Putamen (tissue), 1 donor: ENCODE measurements around the gene SPRR5.

Experiments
- DNase-seq: peaks from one replicate; pipeline ENCODE4 v3.0.0-alpha.2; 2016; ENCODE audit warnings: low spot score

The SPRR5 gene, protein sequence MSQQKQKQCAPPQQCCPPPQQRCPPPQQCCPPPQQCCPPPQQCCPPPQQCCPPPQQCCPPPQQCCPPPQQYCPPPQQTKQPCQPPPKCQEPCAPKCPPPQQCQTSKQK

GRCh38 chr1:152946651-152947256 is at the start of gene SPRR5:
Gene SPRR5 (plus strand): TSS chr1:152947206. CDS start chr1:152948555, 1,349 bp downstream.
- DNase-seq, result no peak

- DNase-seq, result no peak
These were observed 48.0 kb upstream of the SPRR5 start for GRCh38 chr1:152899027-152899426.

DNA sequence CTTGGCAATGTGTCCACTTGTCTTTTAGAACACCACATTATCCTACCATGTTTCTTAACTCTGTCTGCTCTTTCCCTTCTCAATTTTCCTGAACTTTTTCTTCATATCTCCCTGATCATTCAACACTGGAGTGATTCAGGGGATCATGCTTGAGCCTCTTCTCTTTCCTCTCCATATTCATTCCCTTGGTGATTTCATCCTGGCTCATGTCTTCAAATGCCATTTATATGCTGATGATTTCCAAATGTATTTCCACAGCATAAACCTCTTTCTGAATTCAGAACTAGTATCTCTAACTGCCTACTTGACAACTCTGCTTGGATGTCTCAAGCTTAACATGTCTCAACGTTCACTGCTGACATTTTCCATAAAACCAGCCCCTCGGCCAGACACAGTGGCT is 47.1 kb upstream of the SPRR5 start:
- DNase-seq, result no peak

DNA sequence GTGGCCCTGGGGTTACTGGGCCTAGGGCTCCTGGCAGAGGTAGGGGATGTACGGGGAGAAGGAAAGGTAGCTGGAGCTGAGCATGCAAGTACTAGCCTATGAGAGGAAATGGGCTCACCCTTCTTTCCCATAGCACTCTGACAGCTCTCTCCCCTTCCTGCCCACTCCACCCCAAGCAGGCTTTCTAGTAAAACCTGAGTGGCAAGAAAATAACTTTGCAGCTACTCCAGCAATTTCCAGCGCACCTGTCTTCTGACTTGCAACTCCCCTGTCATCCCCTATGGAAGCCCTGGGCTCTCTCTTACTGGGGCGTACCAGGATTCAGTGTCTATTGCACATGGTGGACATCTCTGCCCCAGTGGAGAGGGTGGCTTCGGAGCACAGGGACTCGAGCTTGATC is 45.4 kb upstream of the SPRR5 start:
- DNase-seq, result no peak

DNA sequence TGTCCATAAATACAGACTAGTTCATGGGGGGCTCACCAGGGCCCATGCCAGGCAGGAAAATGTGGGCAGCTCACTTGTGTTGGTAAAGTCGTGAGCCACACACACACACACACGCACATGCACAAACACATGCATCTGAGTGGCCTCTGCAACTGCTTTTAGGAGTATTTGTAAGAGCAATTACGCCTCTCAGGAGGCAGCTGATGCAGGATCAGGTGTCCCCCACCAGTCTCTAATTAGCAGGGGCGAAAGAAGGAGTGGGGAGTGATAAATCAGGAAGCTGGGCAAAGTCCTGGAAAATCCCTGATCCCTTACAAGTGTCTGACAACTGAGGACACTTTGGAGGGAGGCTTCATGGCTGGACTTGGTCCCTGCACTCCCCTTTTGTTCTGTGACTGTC is 44.4 kb upstream of the SPRR5 start:
- DNase-seq, result no peak

DNA sequence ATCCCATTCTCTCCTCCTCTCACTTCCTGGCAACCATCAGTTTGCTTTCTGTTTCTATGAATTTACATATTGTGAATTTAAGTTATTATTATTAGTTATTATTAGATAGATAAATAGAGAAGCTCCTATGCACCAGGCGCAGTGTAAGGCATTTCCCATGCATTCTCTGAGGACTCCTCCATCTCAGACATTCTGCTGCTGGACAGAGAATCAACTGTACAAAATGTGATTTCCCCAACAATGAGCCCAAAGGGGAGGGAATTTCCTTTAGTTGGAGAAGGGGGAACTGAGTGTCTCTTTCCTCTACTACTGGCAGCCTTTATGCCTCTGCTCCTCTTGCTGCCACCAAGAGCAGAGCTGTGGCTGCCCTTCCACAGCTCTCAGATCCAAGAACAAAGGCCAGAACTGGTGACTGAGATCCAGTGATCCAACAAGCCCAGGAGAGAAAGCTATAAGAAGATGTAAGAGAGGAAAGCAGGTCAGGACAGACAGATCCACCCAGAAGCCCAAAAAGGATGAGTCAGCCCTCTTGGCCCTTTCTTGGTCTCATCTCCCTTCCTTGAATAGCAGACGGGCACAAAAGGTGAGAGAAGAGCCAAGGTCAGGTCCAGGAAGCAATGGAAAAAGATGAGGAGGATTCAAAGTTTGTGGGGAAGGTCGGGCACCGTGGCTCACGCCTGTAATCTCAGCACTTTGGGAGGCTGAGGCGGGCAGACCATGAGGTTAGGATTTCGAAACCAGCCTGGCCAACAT is 42.1 kb upstream of the SPRR5 start:
- DNase-seq, result no peak

- no peak for DNase-seq
These were observed 40.9 kb upstream of the SPRR5 start for GRCh38 chr1:152906023-152906565.

GRCh38 chr1:152907686-152908601 is 39.1 kb upstream of the SPRR5 start, which contains the start of gene IVL:
Gene IVL (plus strand): TSS chr1:152908546. CDS start chr1:152909798, 1,252 bp downstream.
- no peak for DNase-seq

GRCh38 chr1:152909206-152909605 is 37.8 kb upstream of the SPRR5 start:
- DNase-seq, result no peak

- no peak for DNase-seq
These were observed 34.5 kb upstream of the SPRR5 start for GRCh38 chr1:152912471-152912870.

GRCh38 chr1:152912900-152913299 is 34.1 kb upstream of the SPRR5 start:
- DNase-seq, result no peak

- DNase-seq, result peak; percentile 24
These were observed 29.2 kb upstream of the SPRR5 start for GRCh38 chr1:152917794-152918193.

DNA sequence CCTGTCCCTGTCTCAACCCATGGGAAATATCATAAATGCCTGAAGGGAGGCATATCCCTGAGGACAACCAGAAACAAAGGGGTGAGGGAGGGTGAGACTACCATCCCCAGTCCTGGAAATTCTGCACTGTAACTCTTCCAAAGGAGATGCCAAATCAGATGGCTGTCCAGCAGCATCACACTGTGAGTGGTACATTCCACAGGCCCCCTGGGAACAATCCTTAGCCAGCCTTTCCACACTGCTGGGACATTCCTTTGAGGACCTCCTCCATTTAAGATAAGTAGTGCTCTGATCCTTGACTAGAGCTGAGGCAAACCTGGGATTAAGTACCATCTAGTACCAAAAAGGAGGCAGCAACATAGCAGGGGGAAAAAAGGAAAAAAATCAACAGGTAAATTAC is 27.9 kb upstream of the SPRR5 start:
- no peak for DNase-seq

GRCh38 chr1:152924191-152924590 is 22.8 kb upstream of the SPRR5 start:
- DNase-seq, result no peak

DNA sequence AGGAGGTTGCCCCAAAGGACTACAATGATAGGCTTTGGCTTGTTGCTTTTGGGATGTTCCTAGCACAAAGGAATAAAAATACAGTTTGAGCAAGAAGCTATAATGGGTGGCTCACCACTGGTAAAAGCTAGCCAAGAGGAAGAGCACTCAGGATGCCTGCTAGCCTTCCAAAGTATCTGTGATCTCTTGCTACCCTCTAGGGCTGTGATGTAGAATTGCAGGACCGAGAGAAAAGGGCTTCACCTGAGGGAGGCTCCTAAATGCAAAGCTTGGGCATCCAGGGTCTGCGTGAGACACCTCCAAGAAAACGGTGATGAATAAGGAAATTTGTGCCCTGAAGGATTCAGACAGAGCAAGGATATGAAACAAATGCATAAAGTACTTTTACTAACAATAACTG is 20.9 kb upstream of the SPRR5 start:
- DNase-seq, result no peak

DNA sequence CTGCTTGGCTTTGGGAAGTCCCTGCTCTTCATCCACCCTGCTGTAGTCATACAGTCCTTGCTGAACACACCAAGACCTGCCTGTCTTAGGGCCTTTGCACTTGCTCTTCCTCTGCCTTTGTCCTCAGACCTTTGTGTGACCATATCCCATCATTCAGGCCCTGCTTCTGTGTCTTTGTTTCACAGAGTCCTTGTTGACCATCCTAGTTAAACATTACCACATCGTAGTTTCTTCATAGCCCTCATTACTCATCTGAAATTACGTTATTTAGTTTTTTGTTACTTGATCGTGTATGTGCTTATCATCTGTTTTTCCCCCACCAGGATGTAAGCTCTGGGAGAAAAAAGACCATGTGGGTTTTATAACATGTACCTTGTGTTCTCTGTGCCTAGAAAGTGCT is 18.3 kb upstream of the SPRR5 start:
- no peak for DNase-seq

- no peak for DNase-seq
These were observed 14.7 kb upstream of the SPRR5 start for GRCh38 chr1:152932170-152932811.

DNA sequence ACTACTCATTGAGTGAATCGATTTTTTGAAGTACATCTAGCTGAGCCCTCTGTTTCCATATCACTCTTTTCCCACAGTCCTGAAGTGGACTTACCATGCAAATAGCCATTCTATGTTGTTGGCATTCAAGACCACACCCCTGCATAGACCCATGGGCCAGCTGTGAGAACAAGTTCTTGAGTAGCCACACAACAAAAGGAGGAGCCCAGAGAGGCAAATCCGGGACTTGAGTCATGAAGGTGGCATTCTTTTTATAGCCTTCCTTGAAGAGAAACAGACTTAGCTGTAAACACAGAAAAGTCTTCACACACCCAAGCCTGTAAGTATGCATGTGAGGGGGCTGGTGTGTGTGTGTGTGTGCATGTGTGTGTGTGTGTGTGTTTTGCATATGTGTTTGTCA is 13.8 kb upstream of the SPRR5 start:
- no peak for DNase-seq

GRCh38 chr1:152940614-152941013 is 6.4 kb upstream of the SPRR5 start:
- DNase-seq, result no peak

DNA sequence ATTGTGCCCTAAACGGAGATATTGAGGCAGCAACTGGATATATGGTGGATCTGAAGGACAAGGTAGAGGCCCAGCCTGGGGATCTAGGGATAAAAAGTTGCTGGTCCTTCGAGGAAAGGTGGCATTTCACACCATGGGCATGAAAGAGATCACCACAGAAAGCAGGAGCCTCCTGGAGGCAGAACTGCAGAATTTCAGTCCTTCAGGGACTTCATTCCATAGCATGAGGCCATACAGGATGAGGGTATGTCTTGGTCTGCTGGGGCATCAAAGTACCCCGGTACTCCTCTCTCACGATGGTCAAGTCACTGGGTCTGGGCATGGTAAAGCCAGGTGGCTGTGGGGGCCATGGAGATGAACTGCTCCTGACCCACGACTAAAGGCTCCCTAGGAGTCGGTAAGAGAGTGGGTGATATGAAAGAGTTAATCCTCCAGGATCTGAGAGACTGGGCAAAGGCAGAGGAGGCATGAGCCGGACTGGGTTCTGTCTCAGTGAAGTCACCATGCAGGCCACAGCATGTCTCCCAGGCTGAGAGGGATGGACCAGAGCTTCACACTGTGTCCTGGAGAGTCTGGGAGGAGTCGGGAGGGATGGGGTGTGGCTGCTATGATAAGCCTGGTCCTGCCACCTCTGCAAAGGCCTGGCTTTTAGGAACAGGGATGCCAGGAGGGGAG is 5.8 kb upstream of the SPRR5 start:
- no peak for DNase-seq

GRCh38 chr1:152942161-152942560 is 4.8 kb upstream of the SPRR5 start:
- no peak for DNase-seq
